ENCODE measurements around the gene TTF2. TPM values are rescaled to one million over a fixed set of nuclear protein-coding genes. Genes with fewer than 3 reads are reported as not detected.

TTF2 gene
- total RNA-seq (2014; rRNA removed; shearing (Covaris generic)) (57.5 and 85.4 TPM in 2 replicates), polyA plus RNA-seq (2016; fragmentation: Nextera tagmentation; extraction: Ambion mirVana) (81.1 and 84.7 TPM in 2 replicates)
- long read RNA-seq, full-length matches to known transcripts, result 1 of 25 reads
- long read RNA-seq, partial matches to known transcripts, result 18 of 25 reads
- long read RNA-seq, other reads (novel, unspliced or antisense), result 6 of 25 reads

DNA sequence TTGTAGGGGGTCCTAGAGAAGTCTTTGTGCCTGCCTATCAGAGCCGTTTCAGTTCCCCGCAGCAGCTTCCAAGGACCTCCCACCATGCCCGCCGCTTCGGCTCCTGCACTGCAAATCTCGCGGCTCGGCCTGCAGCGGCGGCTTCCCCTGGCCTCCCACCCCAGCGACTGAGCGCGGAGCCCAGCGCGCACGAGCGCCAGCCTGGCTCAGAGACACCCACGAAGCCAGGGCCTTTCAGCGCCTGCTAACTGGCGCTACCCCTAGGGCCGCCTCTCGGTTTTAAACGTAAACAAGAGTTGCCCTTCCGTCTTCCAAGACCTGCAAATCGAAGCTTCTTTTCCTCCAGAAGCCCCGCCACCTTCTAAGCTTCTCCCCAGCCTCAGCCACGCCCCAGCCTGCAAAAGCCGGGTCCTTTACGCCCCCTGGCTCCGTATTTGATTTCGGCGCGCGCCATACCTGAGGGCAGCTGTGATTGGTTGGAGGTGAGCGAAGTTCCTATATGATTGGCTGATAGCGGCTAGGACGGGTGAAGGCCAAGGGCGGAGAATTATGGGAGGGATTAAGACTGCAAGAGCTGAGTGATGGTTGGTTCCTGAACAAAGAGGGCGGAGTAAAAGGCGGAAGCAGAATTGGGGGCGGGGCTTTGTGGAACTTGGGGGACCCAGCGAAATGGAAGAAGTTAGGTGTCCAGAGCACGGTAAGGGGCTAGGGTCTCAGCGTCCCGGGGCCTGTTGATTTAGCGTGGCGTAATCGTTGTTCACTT, at the start of gene TTF2:
Gene TTF2 (plus strand): TSS at position 649 of the 763 bp plus-strand sequence. CDS start 21 bp downstream, at position 670.
- Histone ChIP-seq H3K4me1 (ENCODE audit: insufficient read depth) (peaks cover 12% of the 10 kb centered on the region; the same call in 1 of the 2 replicates), H3K79me2 (replicated peaks; ENCODE audit: insufficient read depth) (peaks cover 22% of the 10 kb centered on the region), H3K27ac (ENCODE audit: low read depth) (peak within 1 kb of the TSS; percentile 98), H4K20me1 (replicated peaks; ENCODE audit: insufficient read depth) (no peaks in the 10 kb centered on the region; the same call in 1 of the 2 replicates), H3K9me2 (ENCODE audit: insufficient read depth) (no peaks in the 10 kb centered on the region), H3K27me3 (ENCODE audit: insufficient read depth) (no peaks in the 10 kb centered on the region), H3F3A (replicated peaks; ENCODE audit: low read depth) (0 out of 2 replicates have a peak, but pooled peaks cover 5% of the 10 kb centered on the region), H3K4me3 (peak within 1 kb of the TSS; percentile 62), H2AFZ (peak within 1 kb of the TSS; percentile 61; the same call in 1 of the 2 replicates), H3K36me3 (ENCODE audit: insufficient read depth) (peaks cover 13% of the 10 kb centered on the region; the same call in 1 of the 2 replicates), H3K4me2 (peak within 1 kb of the TSS; percentile 92)
- H3K27me3 Mint-ChIP-seq (ENCODE audit: insufficient read depth, low read depth, poor library complexity), result peaks cover 3% of the 10 kb centered on the region
- H3K4me1 Mint-ChIP-seq, result peaks cover 14% of the 10 kb centered on the region
- H3K36me3 Mint-ChIP-seq (ENCODE audit: low read depth), result peaks cover 36% of the 10 kb centered on the region; the same call in 2 of the 3 replicates
- no peak within 1 kb of the TSS for H3K27ac Mint-ChIP-seq
- TF ChIP-seq EZH2 (IDR thresholded peaks at IDR 0.05; ENCODE audit: low read depth, unreplicated experiment), result no peak
- TF ChIP-seq EZH2phosphoT487 (IDR thresholded peaks at IDR 0.05; ENCODE audit: unreplicated experiment), result no peak
- TF ChIP-seq POLR2AphosphoS5 (IDR thresholded peaks at IDR 0.05; ENCODE audit: low read depth), result peak; percentile 80
- TF ChIP-seq, protein P1, sequence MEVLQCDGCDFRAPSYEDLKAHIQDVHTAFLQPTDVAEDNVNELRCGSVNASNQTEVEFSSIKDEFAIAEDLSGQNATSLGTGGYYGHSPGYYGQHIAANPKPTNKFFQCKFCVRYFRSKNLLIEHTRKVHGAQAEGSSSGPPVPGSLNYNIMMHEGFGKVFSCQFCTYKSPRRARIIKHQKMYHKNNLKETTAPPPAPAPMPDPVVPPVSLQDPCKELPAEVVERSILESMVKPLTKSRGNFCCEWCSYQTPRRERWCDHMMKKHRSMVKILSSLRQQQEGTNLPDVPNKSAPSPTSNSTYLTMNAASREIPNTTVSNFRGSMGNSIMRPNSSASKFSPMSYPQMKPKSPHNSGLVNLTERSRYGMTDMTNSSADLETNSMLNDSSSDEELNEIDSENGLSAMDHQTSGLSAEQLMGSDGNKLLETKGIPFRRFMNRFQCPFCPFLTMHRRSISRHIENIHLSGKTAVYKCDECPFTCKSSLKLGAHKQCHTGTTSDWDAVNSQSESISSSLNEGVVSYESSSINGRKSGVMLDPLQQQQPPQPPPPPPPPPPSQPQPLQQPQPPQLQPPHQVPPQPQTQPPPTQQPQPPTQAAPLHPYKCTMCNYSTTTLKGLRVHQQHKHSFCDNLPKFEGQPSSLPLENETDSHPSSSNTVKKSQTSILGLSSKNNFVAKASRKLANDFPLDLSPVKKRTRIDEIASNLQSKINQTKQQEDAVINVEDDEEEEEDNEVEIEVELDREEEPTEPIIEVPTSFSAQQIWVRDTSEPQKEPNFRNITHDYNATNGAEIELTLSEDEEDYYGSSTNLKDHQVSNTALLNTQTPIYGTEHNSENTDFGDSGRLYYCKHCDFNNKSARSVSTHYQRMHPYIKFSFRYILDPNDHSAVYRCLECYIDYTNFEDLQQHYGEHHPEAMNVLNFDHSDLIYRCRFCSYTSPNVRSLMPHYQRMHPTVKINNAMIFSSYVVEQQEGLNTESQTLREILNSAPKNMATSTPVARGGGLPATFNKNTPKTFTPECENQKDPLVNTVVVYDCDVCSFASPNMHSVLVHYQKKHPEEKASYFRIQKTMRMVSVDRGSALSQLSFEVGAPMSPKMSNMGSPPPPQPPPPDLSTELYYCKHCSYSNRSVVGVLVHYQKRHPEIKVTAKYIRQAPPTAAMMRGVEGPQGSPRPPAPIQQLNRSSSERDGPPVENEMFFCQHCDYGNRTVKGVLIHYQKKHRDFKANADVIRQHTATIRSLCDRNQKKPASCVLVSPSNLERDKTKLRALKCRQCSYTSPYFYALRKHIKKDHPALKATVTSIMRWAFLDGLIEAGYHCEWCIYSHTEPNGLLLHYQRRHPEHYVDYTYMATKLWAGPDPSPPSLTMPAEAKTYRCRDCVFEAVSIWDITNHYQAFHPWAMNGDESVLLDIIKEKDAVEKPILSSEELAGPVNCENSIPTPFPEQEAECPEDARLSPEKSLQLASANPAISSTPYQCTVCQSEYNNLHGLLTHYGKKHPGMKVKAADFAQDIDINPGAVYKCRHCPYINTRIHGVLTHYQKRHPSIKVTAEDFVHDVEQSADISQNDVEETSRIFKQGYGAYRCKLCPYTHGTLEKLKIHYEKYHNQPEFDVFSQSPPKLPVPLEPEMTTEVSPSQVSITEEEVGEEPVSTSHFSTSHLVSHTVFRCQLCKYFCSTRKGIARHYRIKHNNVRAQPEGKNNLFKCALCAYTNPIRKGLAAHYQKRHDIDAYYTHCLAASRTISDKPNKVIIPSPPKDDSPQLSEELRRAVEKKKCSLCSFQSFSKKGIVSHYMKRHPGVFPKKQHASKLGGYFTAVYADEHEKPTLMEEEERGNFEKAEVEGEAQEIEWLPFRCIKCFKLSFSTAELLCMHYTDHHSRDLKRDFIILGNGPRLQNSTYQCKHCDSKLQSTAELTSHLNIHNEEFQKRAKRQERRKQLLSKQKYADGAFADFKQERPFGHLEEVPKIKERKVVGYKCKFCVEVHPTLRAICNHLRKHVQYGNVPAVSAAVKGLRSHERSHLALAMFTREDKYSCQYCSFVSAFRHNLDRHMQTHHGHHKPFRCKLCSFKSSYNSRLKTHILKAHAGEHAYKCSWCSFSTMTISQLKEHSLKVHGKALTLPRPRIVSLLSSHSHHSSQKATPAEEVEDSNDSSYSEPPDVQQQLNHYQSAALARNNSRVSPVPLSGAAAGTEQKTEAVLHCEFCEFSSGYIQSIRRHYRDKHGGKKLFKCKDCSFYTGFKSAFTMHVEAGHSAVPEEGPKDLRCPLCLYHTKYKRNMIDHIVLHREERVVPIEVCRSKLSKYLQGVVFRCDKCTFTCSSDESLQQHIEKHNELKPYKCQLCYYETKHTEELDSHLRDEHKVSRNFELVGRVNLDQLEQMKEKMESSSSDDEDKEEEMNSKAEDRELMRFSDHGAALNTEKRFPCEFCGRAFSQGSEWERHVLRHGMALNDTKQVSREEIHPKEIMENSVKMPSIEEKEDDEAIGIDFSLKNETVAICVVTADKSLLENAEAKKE (CRISPR knock-in tag; IDR thresholded peaks at IDR 0.05), result no peak
- TF ChIP-seq CREB1 (CRISPR knock-in tag; IDR thresholded peaks at IDR 0.05; ENCODE audit: low read depth), result peak; percentile 57; the same call in 1 of the 2 replicates
- no peak for TF ChIP-seq NANOG (IDR thresholded peaks at IDR 0.05; ENCODE audit: borderline replicate concordance)
- TF ChIP-seq, protein P2, sequence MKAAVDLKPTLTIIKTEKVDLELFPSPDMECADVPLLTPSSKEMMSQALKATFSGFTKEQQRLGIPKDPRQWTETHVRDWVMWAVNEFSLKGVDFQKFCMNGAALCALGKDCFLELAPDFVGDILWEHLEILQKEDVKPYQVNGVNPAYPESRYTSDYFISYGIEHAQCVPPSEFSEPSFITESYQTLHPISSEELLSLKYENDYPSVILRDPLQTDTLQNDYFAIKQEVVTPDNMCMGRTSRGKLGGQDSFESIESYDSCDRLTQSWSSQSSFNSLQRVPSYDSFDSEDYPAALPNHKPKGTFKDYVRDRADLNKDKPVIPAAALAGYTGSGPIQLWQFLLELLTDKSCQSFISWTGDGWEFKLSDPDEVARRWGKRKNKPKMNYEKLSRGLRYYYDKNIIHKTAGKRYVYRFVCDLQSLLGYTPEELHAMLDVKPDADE (IDR thresholded peaks at IDR 0.05), result 0 out of 2 replicates have a peak, but pooled peaks have one; percentile 44
- TF ChIP-seq, protein P3, sequence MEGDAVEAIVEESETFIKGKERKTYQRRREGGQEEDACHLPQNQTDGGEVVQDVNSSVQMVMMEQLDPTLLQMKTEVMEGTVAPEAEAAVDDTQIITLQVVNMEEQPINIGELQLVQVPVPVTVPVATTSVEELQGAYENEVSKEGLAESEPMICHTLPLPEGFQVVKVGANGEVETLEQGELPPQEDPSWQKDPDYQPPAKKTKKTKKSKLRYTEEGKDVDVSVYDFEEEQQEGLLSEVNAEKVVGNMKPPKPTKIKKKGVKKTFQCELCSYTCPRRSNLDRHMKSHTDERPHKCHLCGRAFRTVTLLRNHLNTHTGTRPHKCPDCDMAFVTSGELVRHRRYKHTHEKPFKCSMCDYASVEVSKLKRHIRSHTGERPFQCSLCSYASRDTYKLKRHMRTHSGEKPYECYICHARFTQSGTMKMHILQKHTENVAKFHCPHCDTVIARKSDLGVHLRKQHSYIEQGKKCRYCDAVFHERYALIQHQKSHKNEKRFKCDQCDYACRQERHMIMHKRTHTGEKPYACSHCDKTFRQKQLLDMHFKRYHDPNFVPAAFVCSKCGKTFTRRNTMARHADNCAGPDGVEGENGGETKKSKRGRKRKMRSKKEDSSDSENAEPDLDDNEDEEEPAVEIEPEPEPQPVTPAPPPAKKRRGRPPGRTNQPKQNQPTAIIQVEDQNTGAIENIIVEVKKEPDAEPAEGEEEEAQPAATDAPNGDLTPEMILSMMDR (conservative IDR thresholded peaks at IDR 0.05; ENCODE audit: low read depth in 2 of 2), result peak in 1 of 2 experiments; percentile 9; a peak in 1 of 4 replicates
- ATAC-seq (peak; percentile 96), DNase-seq (ENCODE audit: low spot score) (peak; percentile 100)
- no peak within 1 kb of the TSS for H3K4me3 Mint-ChIP-seq
- H3K9me3 Mint-ChIP-seq, result no peaks in the 10 kb centered on the region
